NCI-H1092 (cell line): ENCODE measurements around the gene UBTFL1.
"Not testable (repeated sequence)": the region's sequence is repeated elsewhere in the genome, so short reads cannot be mapped to it uniquely, and the experiment has no call there.

Experiments used
- DNase-seq: peaks from one replicate; lab custom pipeline; 2025; lab: John Stamatoyannopoulos, UW

The UBTFL1 gene

DNA sequence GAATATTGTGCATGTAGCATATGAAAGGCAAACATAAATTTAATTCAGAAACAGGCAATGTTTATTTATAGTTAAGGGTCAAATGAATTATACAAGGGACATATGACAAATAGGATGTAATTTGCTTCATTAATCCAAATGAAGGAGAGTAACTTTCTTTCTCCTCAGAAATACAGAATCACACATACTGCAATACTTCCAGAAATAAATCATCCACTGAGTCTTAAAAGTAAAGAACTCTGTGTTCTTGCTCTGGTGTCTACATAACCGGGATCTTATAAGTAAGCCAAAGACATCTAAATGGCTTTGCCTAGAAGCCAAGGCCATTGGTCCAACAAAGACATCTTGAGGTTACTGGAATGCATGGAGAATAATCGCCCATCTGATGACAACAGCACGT is at the start of gene UBTFL1:
Gene UBTFL1, plus strand, starts transcription at position 301 of the 400 bp plus-strand sequence. Its CDS starts 0 bp downstream, at position 301.
- DNase-seq, result not testable (repeated sequence)

DNA sequence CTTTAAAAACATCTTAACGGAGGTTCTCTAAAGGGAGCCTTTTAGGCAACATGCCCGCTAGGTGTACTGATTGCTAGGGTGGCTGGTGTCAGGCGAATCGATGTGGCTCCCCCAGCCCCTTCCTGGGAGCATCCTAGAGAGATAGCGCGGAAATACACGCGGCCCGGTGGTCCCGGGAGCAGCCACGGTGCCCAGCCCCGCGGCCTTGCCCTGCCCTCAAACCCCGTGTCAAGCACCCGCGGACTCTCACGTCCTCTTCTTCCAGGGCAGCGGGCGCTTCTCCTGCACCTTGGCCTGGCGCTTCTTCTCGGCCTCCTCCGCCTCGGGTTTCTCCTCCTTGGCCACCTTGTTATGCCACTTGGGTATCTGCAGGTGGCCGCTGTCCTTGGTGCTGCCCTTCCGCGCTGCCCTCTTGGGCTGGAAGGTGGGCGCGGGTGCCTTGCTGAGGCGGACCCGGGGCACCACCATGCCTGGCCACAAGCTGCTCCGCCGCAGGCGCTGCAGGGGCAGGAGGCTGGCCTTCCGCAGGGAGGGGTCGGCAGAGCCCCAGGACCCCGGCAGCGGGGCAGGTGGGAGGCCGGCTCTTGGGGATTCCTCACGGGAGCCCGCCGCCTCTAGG is 34.0 kb upstream of the UBTFL1 start:
- not testable (repeated sequence) for DNase-seq

DNA sequence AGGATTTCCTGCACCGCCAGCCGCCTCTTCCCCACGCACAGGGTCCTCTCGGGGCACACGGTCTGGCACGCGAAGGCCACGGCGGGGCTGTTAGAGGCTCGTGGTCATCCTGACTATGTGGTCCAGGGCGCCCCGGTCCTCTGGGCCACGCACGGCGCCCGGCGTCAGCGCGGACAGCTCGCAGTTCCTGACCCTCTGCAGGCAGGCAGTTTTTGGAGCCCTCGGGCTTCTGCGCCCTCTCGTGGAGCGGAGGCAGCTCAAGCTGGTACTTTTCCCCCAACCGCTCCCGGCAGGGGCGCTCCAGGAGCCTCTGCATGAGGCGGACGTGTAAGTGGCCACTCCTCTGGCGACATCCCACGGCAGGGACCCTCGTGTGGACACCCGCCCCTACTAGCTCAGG is 33.4 kb upstream of the UBTFL1 start:
- not testable (repeated sequence) for DNase-seq

GRCh38 chr11:90053545-90053944 is 32.2 kb upstream of the UBTFL1 start:
- DNase-seq, result not testable (repeated sequence)

DNA sequence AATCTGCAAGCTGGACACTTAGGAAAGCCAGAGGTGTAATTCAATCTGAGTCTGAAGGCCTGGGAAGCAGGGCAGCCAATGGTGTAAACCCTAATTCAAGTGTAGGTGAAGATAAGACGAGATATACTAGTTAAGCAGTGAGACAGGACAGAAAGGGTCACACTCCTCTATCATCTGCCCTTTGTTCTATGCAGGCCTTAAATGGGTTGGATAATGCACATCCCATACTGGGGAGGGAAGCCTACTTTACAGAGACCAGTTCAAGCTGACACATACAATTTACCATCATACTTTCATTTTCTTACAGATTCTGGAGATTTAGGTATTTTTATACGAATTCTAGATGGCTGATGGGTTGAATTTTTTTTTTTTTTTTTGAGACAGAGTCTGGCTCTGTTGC is 3.0 kb downstream of the UBTFL1 start:
- DNase-seq, result not testable (repeated sequence)

DNA sequence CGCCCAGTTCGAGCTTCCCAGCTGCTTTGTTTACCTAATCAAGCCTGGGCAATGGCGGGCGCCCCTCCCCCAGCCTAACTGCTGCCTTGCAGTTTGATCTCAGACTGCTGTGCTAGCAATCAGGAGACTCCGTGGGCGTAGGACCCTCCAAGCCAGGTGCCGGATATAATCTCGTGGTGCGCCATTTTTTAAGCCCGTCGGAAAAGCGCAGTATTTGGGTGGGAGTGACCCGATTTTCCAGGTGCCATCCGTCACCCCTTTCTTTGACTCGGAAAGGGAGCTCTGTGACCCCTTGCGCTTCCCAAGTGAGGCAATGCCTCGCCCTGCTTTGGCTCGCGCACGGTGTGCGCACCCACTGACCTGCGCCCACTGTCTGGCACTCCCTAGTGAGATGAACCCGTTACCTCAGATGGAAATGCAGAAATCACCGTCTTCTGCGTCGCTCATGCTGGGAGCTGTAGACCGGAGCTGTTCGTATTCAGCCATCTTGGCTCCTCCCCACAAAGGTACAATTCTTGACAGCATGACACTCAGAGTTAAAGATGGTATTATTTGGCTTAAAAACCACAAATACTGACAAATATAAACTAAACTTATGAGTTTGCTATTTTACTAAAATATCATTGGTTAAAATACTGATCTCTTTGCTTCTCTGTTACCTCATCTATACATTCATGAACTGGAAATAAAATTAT is 9.6 kb downstream of the UBTFL1 start:
- DNase-seq, result not testable (repeated sequence)

DNA sequence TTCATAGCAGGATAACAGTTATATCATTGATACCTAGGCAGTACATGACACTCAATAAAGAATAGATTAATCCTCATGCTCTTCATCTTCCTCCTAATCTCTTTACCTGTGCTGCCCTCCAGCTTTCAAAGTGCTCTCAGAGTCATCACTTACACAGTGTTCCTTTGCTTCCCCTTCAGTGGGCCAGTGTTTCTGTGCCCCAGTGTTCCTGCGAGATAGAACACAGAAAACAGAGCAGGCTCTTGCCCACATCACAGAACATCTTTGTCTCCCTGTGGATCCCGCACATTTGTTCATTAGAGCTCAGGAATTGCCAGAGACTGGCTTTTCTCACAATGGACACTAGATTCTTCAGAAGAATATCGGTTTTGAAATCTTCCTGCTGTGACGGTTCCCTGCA is 12.5 kb downstream of the UBTFL1 start:
- DNase-seq, result not testable (repeated sequence)

- no peak for DNase-seq
Observed at GRCh38 chr11:90100431-90100830, 14.7 kb downstream of the UBTFL1 start.

GRCh38 chr11:90113541-90113940 is 27.8 kb downstream of the UBTFL1 start:
- no peak for DNase-seq

DNA sequence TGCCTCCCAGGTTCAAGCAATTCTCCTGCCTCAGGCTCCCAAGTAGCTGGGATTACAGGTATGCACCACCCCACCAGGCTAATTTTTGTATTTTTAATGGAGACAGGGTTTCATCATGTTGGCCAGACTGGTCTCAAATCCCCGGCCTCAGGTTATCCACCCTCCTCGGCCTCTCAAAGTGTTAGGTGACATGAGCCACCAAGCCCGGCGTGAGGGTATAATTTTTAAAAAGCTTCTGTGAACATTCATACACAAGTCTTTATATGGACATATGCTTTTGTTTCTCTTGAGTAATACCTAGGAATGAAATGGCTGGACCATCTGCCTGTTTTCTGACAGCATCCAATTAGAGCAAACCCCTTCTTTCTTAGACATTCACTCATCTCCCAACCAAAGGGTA is 34.4 kb downstream of the UBTFL1 start:
- no peak for DNase-seq

DNA sequence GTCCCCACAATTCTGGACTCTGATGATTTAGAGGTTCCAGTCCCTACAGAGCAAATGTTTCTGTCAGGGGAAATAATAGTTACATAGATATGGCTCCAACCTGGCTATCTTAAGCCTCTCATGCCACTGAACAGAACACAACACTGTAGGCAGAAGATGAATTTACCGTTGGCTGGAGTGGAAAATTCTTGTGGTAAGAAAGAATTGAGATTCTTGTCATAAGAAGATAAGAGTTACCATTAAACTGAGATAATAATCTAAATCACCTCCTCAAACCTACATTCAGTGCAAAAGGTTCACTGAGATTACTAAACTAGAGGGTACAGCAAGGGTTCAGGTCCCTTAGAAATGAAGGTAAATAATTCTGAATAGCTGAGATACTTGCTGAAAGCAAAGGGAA is 38.6 kb downstream of the UBTFL1 start:
- DNase-seq, result no peak

- DNase-seq, result no peak
Observed at GRCh38 chr11:90124946-90125345, 39.2 kb downstream of the UBTFL1 start.

DNA sequence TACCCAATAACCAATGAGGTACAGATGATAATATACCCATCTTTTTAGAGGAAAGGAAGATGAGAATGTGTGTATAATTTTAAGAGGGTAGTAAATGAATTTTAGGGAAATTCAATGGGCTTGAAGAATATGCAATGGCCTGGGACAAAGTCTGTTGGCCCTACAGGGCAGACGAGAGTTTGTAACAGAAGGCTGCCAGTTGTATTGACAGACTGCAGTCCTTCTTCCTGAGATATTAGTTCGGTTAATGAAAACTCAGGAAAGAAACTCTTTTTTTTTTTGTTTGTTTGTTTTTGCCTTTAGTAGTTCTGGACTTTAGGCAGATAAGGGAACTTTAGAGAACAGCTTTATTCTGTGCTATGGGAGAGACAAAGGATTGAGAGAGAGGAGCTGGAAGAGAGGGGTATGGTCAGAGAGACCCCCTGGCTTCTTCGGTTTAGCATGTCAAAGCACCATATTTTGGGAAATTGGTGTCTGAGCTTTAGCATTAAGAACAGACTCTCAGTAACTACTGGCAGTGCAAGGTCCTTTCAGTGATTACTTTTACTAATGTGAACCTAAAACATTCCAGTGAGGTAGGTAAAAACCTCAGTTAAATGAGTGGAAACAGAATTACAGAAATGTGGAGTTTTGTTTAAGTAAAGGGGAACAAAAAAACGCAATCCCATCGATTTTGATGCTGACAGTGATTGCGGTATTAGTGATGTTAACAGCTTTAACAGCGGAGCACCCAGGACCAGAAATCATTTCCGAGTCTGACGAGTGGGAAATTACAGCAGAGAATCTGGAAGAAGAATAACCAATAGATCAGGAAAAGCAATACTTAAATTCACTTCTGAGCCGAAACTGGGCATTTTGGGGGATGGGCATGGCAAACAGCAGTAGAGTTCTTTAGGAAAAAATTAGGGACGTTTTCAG is 48.1 kb downstream of the UBTFL1 start:
- no peak for DNase-seq

DNA sequence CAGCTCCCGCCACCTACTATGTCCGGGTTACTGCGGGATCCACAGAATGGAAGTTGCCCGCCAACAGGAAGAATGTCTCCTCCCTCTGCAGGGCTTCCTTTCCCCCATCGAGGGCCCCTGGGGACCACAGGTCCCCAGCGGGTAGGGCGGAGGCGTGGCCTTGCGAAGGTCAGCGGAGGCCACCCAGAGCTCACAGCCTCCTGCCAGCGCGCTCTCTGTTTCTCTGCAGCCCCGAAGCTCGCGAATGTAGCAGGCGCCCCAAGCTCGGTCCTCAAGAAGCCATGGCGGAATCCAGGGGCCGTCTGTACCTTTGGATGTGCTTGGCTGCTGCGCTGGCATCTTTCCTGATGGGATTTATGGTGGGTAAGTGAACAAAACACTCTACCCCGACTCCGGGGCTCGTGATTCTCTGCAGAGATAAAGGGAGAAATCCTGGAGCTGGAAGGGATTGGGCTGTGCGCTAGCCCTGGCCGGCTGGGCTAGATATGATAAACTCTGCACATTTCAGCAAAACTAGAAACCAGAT is 48.8 kb downstream of the UBTFL1 start, which contains the start of gene NAALAD2:
Gene NAALAD2, plus strand, starts transcription at position 186 of the 526 bp plus-strand sequence. Its CDS starts 96 bp downstream, at position 282.
- DNase-seq, result no peak

- no peak for DNase-seq
Observed at GRCh38 chr11:90135016-90135415, 49.3 kb downstream of the UBTFL1 start.
